ENCODE measurements around the gene XPO5. TPM values are rescaled to one million over a fixed set of nuclear protein-coding genes. Genes with fewer than 3 reads are reported as not detected.
"Not testable (repeated sequence)": the region's sequence is repeated elsewhere in the genome, so short reads cannot be mapped to it uniquely, and the experiment has no call there.

Gene XPO5
- total RNA-seq: 22.9 TPM

GRCh38 chr6:43575772-43576551, at the start of gene XPO5, which contains the start of gene POLH:
XPO5 (minus strand) TSS chr6:43576038; CDS start chr6:43575864, 174 bp downstream.
POLH (plus strand) TSS chr6:43576185; CDS start chr6:43582320, 6,135 bp downstream.
- peak; percentile 97 for DNase-seq

GRCh38 chr6:43625393-43625992, 49.7 kb upstream of the XPO5 start:
- no peak for DNase-seq

GRCh38 chr6:43624786-43625288, 49.0 kb upstream of the XPO5 start:
- DNase-seq: no peak

GRCh38 chr6:43623880-43624785, 48.3 kb upstream of the XPO5 start:
- no peak for DNase-seq

GRCh38 chr6:43622541-43622940, 46.7 kb upstream of the XPO5 start:
- DNase-seq: no peak

- DNase-seq: no peak
Measured at GRCh38 chr6:43621836-43622180, 46.0 kb upstream of the XPO5 start.

GRCh38 chr6:43621078-43621835, 45.4 kb upstream of the XPO5 start:
- DNase-seq: no peak

GRCh38 chr6:43616725-43617472, 41.1 kb upstream of the XPO5 start:
- DNase-seq: no peak

- no peak for DNase-seq
Measured at GRCh38 chr6:43614396-43614730, 38.5 kb upstream of the XPO5 start.

- no peak for DNase-seq
Measured at GRCh38 chr6:43613721-43614395, 38.0 kb upstream of the XPO5 start.

- DNase-seq: no peak
Measured at GRCh38 chr6:43610431-43610830, 34.6 kb upstream of the XPO5 start.

GRCh38 chr6:43609402-43609801, 33.6 kb upstream of the XPO5 start:
- no peak for DNase-seq

GRCh38 chr6:43608807-43609206, 33.0 kb upstream of the XPO5 start:
- no peak for DNase-seq

GRCh38 chr6:43608310-43608763, 32.5 kb upstream of the XPO5 start:
- peak; percentile 85 for DNase-seq

GRCh38 chr6:43606019-43606418, 30.2 kb upstream of the XPO5 start:
- no peak for DNase-seq

- DNase-seq: no peak
Measured at GRCh38 chr6:43604174-43604573, 28.3 kb upstream of the XPO5 start.

GRCh38 chr6:43600595-43600994, 24.8 kb upstream of the XPO5 start:
- DNase-seq: no peak

- no peak for DNase-seq
Measured at GRCh38 chr6:43593938-43594337, 18.1 kb upstream of the XPO5 start.

- DNase-seq: not testable (repeated sequence)
Measured at GRCh38 chr6:43589564-43589963, 13.7 kb upstream of the XPO5 start.

GRCh38 chr6:43588194-43588593, 12.4 kb upstream of the XPO5 start:
- DNase-seq: no peak

All from tongue (tissue), 2 donors.